Fibroblast of lung (primary cell): ENCODE data around the gene AGBL4.

Source experiments
- CTCF ChIP-seq, 2 donors: IDR thresholded peaks in 1 of 2; conservative IDR thresholded peaks in 1 of 2; 1 replicate in 1 of 2; 2 replicates in 1 of 2; pipeline ENCODE4 v1.5.1; 2011 to 2012; ENCODE audit warnings: low read length in 2 of 2, control low read depth in 1 of 2, inconsistent platforms in 1 of 2, low read depth in 1 of 2, mild to moderate bottlenecking in 1 of 2
- EZH2 ChIP-seq: IDR thresholded peaks from 2 replicates; pipeline ENCODE4 v1.5.1; 2012; ENCODE audit warnings: low read length, control low read depth, mild to moderate bottlenecking; ENCODE audit errors: missing control alignments

GRCh38 chr1:49160677-49161076 is 863.1 kb downstream of the AGBL4 start:
- TF ChIP-seq CTCF (conservative IDR thresholded peaks at IDR 0.05 in 1 of 2, IDR thresholded peaks at IDR 0.05 in 1 of 2; ENCODE audit: low read depth in 1 of 2, low read length in 2 of 2), result no peak
- no peak for TF ChIP-seq EZH2
